NB4 (cell line): ENCODE data around the gene AZIN2.

Experiments
- CTCF ChIP-seq: IDR thresholded peaks from one replicate; pipeline ENCODE4 v1.5.1; 2012; ENCODE audit warnings: low read depth, low read length
- POLR2A ChIP-seq: IDR thresholded peaks from 2 replicates; pipeline ENCODE4 v1.6.1; 2011; ENCODE audit warnings: mild to moderate bottlenecking; ENCODE audit not compliant: insufficient read length; ENCODE audit errors: extremely low read depth

- TF ChIP-seq CTCF: no peak
- no peak for TF ChIP-seq POLR2A
These were observed 37.5 kb upstream of the AZIN2 start for GRCh38 chr1:33043267-33044092.
